IPS DF 6.9 (cell line): ENCODE measurements around the gene LZTFL1.
"Not testable (repeated sequence)": the region's sequence is repeated elsewhere in the genome, so short reads cannot be mapped to it uniquely, and the experiment has no call there.

Experiments
- DNase-seq: peaks from one replicate; pipeline ENCODE4 v3.0.0-alpha.2; 2013; ENCODE audit warnings: low read depth, low spot score
- H3K27ac ChIP-seq: one replicate; pipeline ENCODE4 v1.5.1; 2013; ENCODE audit warnings: low read length, control low read depth
- H3K27me3 ChIP-seq: 2 replicates; pipeline ENCODE4 v1.6.1; 2013; ENCODE audit warnings: mild to moderate bottlenecking, low read length; ENCODE audit not compliant: control insufficient read depth, insufficient read depth
- H3K36me3 ChIP-seq: 2 replicates; pipeline ENCODE4 v1.6.1; 2013; ENCODE audit warnings: low read length; ENCODE audit not compliant: control insufficient read depth, insufficient read depth
- H3K4me1 ChIP-seq: 2 replicates; pipeline ENCODE4 v1.6.1; 2013; ENCODE audit warnings: low read length; ENCODE audit not compliant: control insufficient read depth, insufficient read depth
- H3K4me3 ChIP-seq: 2 replicates; pipeline ENCODE4 v1.5.1; 2013; ENCODE audit warnings: mild to moderate bottlenecking, low read length
- H3K9me3 ChIP-seq: 2 replicates; pipeline ENCODE4 v1.6.1; 2013; ENCODE audit warnings: low read length, inconsistent platforms; ENCODE audit not compliant: control insufficient read depth, insufficient read depth
- WGBS: extraction: QIAGEN DNeasy Blood & Tissue Kit; methylation state at CpG from one replicate; pipeline ENCODE4 v1.1.7; 2013; ENCODE audit warnings: mixed read lengths, missing lambda C conversion rate; ENCODE audit not compliant: insufficient read length, insufficient coverage; 5-methylcytosine and 5-hydroxymethylcytosine counted together

The LZTFL1 gene

GRCh38 chr3:45864760-45865519 is 23.0 kb upstream of the LZTFL1 start:
- H3K9me3 ChIP-seq = no peaks in the 10 kb centered on the region
- no CpG with 5 or more reads among the region's 8 CpGs for WGBS
- no peaks in the 10 kb centered on the region for H3K27me3 ChIP-seq
- no peaks in the 10 kb centered on the region for H3K4me1 ChIP-seq
- DNase-seq = no peak
- H3K36me3 ChIP-seq = no peaks in the 10 kb centered on the region
- no peak overlapping the region for H3K4me3 ChIP-seq
- no peak overlapping the region for H3K27ac ChIP-seq

GRCh38 chr3:45861043-45861719 is 19.3 kb upstream of the LZTFL1 start:
- WGBS = 100% methylated on average over 1 of the region's 7 CpGs
- H3K4me3 ChIP-seq = no peak overlapping the region

GRCh38 chr3:45860481-45860880 is 18.6 kb upstream of the LZTFL1 start:
- no peaks in the 10 kb centered on the region for H3K27me3 ChIP-seq
- no peaks in the 10 kb centered on the region for H3K4me1 ChIP-seq
- H3K27ac ChIP-seq = no peak overlapping the region
- H3K9me3 ChIP-seq = no peaks in the 10 kb centered on the region
- no peak for DNase-seq
- H3K4me3 ChIP-seq = no peak overlapping the region
- no peaks in the 10 kb centered on the region for H3K36me3 ChIP-seq
- WGBS = no CpG with 5 or more reads among the region's 4 CpGs

More at GRCh38 chr3:45861043-45861719, 19.3 kb upstream of the LZTFL1 start:
- H3K9me3 ChIP-seq = no peaks in the 10 kb centered on the region
- no peak overlapping the region for H3K27ac ChIP-seq
- H3K36me3 ChIP-seq = no peaks in the 10 kb centered on the region
- H3K4me1 ChIP-seq = no peaks in the 10 kb centered on the region
- H3K27me3 ChIP-seq = no peaks in the 10 kb centered on the region
- DNase-seq = no peak

- H3K4me3 ChIP-seq = no peak overlapping the region
- no peaks in the 10 kb centered on the region for H3K4me1 ChIP-seq
- no peak overlapping the region for H3K27ac ChIP-seq
- no peaks in the 10 kb centered on the region for H3K9me3 ChIP-seq
- no peaks in the 10 kb centered on the region for H3K36me3 ChIP-seq
- no peaks in the 10 kb centered on the region for H3K27me3 ChIP-seq
- DNase-seq = no peak
- no CpG with 5 or more reads among the region's 7 CpGs for WGBS
Measured at GRCh38 chr3:45858809-45859543, 17.1 kb upstream of the LZTFL1 start.

GRCh38 chr3:45857024-45857423 is 15.1 kb upstream of the LZTFL1 start:
- not testable (repeated sequence) for H3K27ac ChIP-seq, H3K36me3 ChIP-seq, H3K4me3 ChIP-seq, H3K27me3 ChIP-seq, H3K4me1 ChIP-seq, DNase-seq, H3K9me3 ChIP-seq
- no CpG with 5 or more reads among the region's 2 CpGs for WGBS

- H3K4me3 ChIP-seq, H3K36me3 ChIP-seq, H3K27me3 ChIP-seq, H3K27ac ChIP-seq, H3K4me1 ChIP-seq, DNase-seq, H3K9me3 ChIP-seq: not testable (repeated sequence)
- no CpG with 5 or more reads among the region's 1 CpG for WGBS
Measured at GRCh38 chr3:45856323-45856722, 14.4 kb upstream of the LZTFL1 start.

GRCh38 chr3:45852828-45853227 is 10.9 kb upstream of the LZTFL1 start:
- no CpG with 5 or more reads among the region's 2 CpGs for WGBS
- no peak overlapping the region for H3K27ac ChIP-seq

GRCh38 chr3:45848392-45848791 is 6.5 kb upstream of the LZTFL1 start:
- Histone ChIP-seq H3K9me3 (no peaks in the 10 kb centered on the region), H3K27ac (no peak overlapping the region), H3K36me3 (no peaks in the 10 kb centered on the region), H3K27me3 (peaks cover 1% of the 10 kb centered on the region; the same call in 1 of the 2 replicates), H3K4me3 (no peak overlapping the region), H3K4me1 (no peaks in the 10 kb centered on the region)
- DNase-seq = no peak
- WGBS = no CpG with 5 or more reads among the region's 1 CpG

More at GRCh38 chr3:45852828-45853227, 10.9 kb upstream of the LZTFL1 start:
- Histone ChIP-seq H3K4me3 (no peak overlapping the region), H3K36me3 (no peaks in the 10 kb centered on the region), H3K27me3 (no peaks in the 10 kb centered on the region; the same call in 1 of the 2 replicates), H3K4me1 (no peaks in the 10 kb centered on the region), H3K9me3 (no peaks in the 10 kb centered on the region)
- no peak for DNase-seq

- Histone ChIP-seq H3K4me3 (no peak overlapping the region), H3K9me3 (no peaks in the 10 kb centered on the region), H3K36me3 (no peaks in the 10 kb centered on the region), H3K4me1 (no peaks in the 10 kb centered on the region; the same call in 1 of the 2 replicates), H3K27ac (no peak overlapping the region), H3K27me3 (0 out of 2 replicates have a peak, but pooled peaks cover 1% of the 10 kb centered on the region)
- no CpG with 5 or more reads among the region's 1 CpG for WGBS
- DNase-seq = no peak
Measured at GRCh38 chr3:45844616-45845015, 2.7 kb upstream of the LZTFL1 start.

GRCh38 chr3:45842851-45843625 is 1.1 kb upstream of the LZTFL1 start:
- Histone ChIP-seq H3K4me3 (no peak overlapping the region), H3K27me3 (0 out of 2 replicates have a peak, but pooled peaks cover 1% of the 10 kb centered on the region), H3K36me3 (no peaks in the 10 kb centered on the region), H3K27ac (no peak overlapping the region), H3K9me3 (no peaks in the 10 kb centered on the region), H3K4me1 (no peaks in the 10 kb centered on the region; the same call in 1 of the 2 replicates)
- WGBS = no CpG with 5 or more reads among the region's 9 CpGs
- DNase-seq = no peak
